Fibroblast of peridontal ligament (primary cell): ENCODE results near the gene SCLT1.
"Not testable (repeated sequence)": the region's sequence is repeated elsewhere in the genome, so short reads cannot be mapped to it uniquely, and the experiment has no call there.

Source experiments
- DNase-seq: peaks from one replicate; pipeline ENCODE4 v3.0.0-alpha.2; 2010; ENCODE audit errors: extremely low read depth

SCLT1 gene

GRCh38 chr4:129077326-129077725, 16.0 kb downstream of the SCLT1 start:
- DNase-seq = no peak

GRCh38 chr4:129069537-129069936, 23.8 kb downstream of the SCLT1 start:
- DNase-seq = not testable (repeated sequence)

DNA sequence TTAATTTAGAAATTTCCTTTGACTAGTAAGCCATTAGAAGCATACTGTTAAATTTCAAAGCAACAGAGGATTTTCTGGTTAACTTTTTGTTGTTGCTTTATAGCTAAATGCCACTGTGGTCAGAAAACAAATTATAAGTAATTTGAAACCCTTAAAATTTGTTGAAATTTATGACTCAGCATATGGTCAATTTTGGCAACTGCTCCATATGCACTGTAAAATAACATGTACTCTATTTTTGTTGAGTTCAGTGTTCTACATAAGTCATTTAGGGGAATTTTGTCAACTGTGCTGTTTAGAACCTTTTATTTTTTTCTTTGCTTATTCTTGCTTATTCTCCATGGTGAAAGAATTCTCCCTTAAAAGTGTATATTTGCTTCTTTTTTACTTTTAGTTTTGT, 28.6 kb downstream of the SCLT1 start:
- DNase-seq = peak; percentile 92

- DNase-seq = no peak
These were observed 29.7 kb downstream of the SCLT1 start for GRCh38 chr4:129063640-129064039.

DNA sequence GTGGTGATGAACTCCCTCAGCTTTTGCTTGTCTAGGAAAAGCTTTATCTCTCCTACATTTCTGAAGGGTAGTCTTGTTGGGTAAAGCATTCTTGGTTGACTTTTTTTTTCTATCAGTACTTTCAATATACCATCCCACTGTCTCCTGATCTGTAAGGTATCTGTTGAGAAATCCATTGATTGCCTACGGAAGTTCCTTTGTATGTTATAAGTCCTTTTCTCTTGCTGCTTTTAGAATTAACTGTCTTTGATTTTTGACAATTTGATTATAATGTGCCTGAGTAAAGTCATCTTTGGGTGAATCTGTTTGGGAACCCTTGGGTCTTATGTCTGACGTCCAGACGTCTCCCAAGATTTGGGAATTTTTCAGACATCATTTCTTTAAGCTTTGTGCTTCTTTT, 30.8 kb downstream of the SCLT1 start:
- DNase-seq = no peak

DNA sequence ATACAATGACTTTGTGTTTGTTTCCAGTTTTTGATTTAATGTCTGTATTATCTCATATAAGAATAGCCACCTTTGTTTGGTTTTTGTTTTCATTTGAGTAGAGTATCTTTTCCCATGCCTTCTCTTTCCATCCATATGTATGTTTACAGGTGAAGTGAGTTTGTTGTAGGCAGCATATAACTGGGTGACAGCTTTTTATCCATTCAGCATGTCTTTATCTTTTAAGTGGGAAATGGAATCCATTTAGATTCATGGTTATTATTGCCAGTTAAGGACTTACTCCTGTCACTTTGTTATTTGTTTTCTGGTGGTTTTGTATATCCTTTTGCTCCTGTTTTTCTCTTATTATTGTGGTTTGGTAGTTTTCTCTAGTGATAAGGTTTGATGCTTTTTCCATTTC, 34.3 kb downstream of the SCLT1 start:
- DNase-seq = no peak

DNA sequence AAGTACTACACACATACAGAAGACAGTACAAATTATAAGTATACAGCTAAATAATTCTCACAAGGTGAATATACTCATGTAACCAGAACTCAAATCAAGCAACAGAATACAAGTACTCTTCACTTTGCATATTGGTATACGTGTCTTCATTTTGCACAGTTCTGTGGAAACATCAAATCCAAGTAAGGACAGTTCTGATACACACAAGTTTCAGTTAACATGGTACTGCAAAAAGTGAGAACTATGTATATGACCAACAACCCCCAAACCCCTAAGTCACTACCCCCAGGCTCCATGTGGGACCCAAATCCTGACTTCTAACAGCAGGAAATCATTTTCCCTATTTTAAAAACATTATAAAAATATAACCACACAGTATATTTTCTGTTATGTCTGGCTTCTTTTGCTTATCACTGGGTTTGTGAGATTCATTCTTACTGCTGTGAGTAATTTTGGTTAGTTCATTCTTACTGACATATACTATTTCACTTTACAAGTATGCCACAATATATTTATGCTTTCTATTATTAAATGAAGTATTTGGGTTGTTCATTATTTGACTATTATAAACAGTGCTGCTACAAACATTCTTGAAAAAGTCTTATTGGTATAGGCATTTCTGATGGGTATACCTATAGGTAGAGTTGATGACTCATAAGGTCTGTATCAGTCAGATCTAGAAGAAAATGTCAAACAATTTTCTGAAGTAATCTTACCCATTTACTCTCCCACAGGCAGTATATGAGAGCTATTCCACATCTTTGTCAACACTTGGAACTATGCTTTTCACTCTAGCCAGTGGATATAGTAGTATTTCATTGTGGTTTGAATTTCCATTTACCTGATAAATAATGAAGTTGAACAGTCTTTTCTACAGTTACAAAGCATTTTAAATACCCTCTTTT, 47.0 kb downstream of the SCLT1 start:
- DNase-seq = no peak

- DNase-seq = peak; percentile 50
These were observed 49.8 kb downstream of the SCLT1 start for GRCh38 chr4:129043523-129043922.

- no peak for DNase-seq
These were observed 52.9 kb downstream of the SCLT1 start for GRCh38 chr4:129040471-129040870.

GRCh38 chr4:129037093-129037492, 56.2 kb downstream of the SCLT1 start:
- DNase-seq = no peak

DNA sequence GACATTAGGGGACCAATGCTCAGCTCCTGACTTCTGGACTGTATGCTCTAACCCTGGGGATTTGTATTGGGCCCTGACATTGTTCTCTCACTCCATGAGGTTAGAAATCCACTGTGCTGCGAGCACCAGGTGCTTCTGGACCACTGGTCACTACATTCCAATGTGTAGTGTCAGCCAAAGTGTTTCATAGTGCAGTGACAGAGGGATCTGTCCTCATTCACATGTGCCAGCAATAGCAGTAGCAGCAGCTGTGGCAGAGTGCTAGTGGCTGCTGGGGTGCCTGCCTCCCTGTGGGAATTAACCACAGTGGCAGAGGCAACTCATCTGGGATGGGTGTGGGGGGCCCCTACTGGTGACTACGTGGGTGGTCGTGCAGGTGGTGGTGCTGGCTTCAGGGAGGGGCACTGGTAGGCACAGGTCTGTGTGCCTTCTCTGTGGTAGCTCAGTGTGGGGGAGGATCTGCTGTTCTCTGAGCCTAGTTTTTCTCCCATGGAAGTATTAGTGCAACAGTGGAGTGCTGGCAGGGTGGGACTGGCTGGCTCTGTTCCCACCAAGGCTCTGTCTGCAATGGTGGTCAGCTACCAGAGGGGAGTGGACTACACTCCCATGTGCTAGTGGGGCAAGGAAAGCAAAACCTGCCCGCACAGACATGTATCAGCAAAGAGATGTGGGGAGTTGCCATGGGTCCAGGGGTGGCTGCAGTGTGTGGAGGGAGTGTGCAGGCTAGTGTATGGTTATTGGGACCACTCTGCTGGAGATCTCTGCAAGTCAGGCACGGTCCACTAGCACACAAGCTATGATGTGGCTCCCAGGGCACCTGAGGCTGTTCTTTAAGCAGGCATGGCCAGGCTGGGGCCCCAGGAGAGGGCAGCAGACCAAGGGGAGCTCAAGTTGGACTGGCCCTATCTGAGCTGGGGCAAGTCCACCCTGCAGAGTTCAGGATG, 78.5 kb downstream of the SCLT1 start:
- DNase-seq = no peak

DNA sequence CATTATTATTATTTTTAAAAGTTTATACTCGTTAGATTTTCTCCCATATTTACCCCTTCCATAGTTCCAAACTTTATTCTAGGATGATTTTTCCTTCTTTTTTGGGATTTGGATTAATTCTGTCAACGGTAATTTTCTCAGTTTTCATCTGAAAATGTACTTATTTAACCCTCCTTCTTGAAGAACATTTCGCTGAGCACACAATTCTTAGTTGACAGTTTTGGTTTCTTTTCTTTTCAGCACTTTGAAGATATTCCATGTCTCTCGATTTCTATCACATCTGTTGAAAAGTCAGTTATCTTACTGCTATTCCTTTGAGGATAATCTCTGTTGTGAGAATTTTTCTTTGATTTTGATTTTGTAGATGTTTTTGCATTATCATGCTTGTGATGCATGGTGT, 85.2 kb downstream of the SCLT1 start:
- no peak for DNase-seq

DNA sequence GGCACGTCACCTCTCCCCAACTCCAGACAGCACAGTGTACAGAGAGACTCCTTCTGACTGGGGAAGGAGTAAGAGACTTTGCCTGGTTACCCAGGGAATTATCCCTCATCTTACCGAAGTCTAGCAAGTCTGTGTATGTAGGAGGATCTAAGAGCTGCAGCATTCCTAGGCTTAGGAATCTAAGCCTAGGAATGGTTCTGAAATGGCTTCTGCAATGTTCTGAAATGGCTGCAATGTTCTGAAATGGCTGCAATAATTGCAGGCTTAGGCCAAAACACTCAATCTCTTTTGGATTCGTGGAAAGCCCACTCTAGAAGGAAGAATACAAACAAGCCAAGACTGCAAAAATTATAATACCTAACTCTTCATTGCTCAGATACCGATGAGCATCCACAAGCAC, 106.4 kb downstream of the SCLT1 start:
- DNase-seq = no peak

- DNase-seq = no peak
These were observed 107.3 kb downstream of the SCLT1 start for GRCh38 chr4:128986019-128986418.

DNA sequence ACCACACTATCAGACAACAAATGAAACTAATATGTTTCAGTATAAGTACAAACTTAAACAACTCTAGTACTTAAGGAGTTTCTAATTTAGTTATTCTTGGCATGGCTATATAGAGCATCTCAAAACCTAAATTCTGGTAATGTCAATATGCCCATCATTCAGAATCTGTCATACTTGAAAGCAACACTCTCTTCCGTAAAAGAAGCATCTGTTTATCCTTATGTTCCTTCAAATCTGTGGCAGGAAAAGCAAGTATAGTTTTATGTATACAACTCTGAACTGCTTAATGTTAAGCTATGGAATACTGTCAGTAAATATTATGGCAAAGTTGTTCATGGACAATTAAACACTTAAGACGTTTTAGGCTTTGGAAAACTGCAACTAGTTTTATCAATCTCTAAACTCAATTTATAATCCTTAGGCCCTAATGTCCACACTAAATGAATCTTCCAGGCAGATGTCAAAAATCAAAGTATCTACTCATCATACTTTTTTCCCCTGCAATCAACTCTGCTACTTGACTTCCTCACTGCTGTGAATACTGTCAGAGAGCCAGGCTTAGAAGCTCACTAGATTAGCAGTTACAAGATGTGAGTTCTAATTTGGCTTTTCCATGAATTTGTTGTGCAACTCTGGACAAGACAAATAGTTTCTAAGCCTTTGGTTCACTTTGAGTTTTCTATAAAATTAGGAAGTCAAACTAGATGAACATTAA, 109.4 kb downstream of the SCLT1 start:
- DNase-seq = no peak

- no peak for DNase-seq
These were observed 112.0 kb downstream of the SCLT1 start for GRCh38 chr4:128981377-128981776.

GRCh38 chr4:128980816-128981326, 112.5 kb downstream of the SCLT1 start:
- no peak for DNase-seq

GRCh38 chr4:128979934-128980333, 113.4 kb downstream of the SCLT1 start:
- DNase-seq = peak; percentile 93

- DNase-seq = no peak
These were observed 114.4 kb downstream of the SCLT1 start for GRCh38 chr4:128978985-128979384.

- DNase-seq = peak; percentile 29
These were observed 119.2 kb downstream of the SCLT1 start for GRCh38 chr4:128974136-128974581.

DNA sequence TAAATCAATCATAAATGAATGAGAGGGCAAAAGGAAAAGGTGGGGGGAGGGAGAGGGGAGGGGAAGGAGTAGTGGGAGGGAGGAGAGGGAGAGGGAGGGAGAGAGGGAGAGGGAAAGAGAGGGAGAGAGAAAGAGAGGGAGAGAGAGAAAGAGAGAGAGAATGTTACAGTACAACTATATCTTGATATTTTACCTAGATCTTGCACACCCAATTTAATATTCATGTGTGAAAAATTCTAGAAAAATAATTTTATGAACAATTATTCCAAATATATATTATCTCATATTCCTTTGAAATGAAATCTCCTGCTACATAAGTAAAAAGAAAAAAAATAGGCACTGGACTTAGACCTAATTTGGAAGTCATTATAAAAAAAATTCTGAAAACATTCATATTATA, 120.0 kb downstream of the SCLT1 start:
- no peak for DNase-seq

DNA sequence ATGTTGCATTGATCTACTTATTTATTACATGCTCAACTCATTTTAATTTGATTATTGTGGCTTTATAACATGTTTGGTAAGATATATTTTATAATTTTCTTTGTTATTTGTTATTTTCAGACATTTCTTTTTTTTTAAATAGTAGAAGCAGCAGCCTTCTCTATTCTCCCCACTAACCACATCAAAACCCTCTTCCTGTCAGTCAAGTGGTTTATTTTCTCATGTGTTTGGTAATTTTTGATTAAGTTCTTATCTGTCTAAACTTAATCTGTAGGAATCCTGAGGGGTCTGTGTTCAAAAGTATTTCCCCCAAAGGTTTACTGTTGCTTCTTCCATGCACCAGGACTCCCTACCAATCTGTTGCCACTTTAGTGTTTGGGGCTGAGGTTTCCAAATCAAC, 131.9 kb downstream of the SCLT1 start:
- DNase-seq = no peak
